Measurements from ENCODE around the gene GDI1.

GDI1 gene

DNA sequence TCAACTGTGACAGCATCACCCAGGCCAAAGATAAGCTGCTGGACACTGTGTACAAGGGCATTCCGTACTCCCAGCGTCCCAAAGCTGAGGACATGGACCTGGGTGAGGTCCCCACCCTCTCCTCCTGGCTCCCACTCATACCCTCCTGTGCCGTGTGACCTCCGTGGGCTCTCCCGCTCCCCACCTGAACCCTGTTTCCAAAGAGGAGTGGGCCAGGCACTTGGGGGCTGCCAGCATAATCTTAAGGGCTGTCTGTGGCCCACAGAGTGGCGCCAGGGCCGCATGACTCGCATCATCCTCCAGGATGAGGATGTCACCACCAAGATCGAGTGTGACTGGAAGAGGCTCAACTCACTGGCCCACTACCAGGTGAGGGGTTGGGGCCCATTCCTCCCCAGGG is 32.2 kb downstream of the GDI1 start:
- no peak for DNase-seq (ENCODE audit: low read depth)
- TF ChIP-seq CTCF (IDR thresholded peaks at IDR 0.05; ENCODE audit: insufficient read depth, low read depth, low read length, missing control alignments), result no peak

DNA sequence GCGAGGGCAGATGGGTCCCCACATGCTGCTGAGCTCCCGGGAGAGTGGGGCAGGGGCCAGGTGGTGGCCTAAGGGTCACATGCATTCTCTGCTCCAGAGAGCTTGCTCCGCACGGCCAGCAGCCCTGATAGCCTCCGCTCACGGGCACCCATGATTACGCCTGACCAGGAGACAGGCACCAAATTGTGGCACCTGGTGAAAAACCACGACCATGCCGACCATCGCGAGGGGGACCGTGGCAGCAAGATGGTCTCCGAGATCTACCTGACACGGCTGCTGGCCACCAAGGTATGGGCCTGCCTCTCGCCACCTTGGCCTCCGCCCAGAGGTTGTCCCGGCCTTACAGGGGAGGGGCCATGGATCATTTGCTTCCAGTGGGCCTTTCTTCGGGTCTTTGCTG is 32.9 kb downstream of the GDI1 start:
- DNase-seq (ENCODE audit: low read depth), result no peak
- no peak overlapping the region for H3K4me3 ChIP-seq (ENCODE audit: low read depth, low read length)
- no peak for TF ChIP-seq CTCF (IDR thresholded peaks at IDR 0.05; ENCODE audit: insufficient read depth, low read depth, low read length, missing control alignments)

More for the DNA sequence above, 32.2 kb downstream of the GDI1 start:
- no peak overlapping the region for H3K4me3 ChIP-seq (ENCODE audit: low read depth, low read length)

GRCh38 chrX:154470434-154470833 is 33.5 kb downstream of the GDI1 start:
- TF ChIP-seq CTCF (IDR thresholded peaks at IDR 0.05; ENCODE audit: insufficient read depth, low read depth, low read length, missing control alignments), result no peak

GRCh38 chrX:154470914-154471568 is 34.1 kb downstream of the GDI1 start:
- no peak overlapping the region for H3K4me3 ChIP-seq (ENCODE audit: low read depth, low read length)
- TF ChIP-seq CTCF (IDR thresholded peaks at IDR 0.05; ENCODE audit: insufficient read depth, low read depth, low read length, missing control alignments), result no peak
- no peak for DNase-seq (ENCODE audit: low read depth)

More at GRCh38 chrX:154470434-154470833, 33.5 kb downstream of the GDI1 start:
- DNase-seq (ENCODE audit: low read depth), result no peak
- H3K4me3 ChIP-seq (ENCODE audit: low read depth, low read length), result no peak overlapping the region

- no peak for TF ChIP-seq CTCF (IDR thresholded peaks at IDR 0.05; ENCODE audit: insufficient read depth, low read depth, low read length, missing control alignments)
- no peak for DNase-seq (ENCODE audit: low read depth)
Measured at GRCh38 chrX:154471839-154472684, 35.1 kb downstream of the GDI1 start.

GRCh38 chrX:154472685-154473632 is 36.0 kb downstream of the GDI1 start:
- TF ChIP-seq CTCF (IDR thresholded peaks at IDR 0.05; ENCODE audit: insufficient read depth, low read depth, low read length, missing control alignments), result no peak
- no peak for DNase-seq (ENCODE audit: low read depth)
- H3K4me3 ChIP-seq (ENCODE audit: low read depth, low read length), result no peak overlapping the region

More at GRCh38 chrX:154471839-154472684, 35.1 kb downstream of the GDI1 start:
- H3K4me3 ChIP-seq (ENCODE audit: low read depth, low read length), result no peak overlapping the region

All from GM12865 (cell line).